HUES6 (cell line): ENCODE results near the gene PPP1R18.
A peak's percentile ranks its signal among the peaks of the same experiment; 100 is the strongest.

Experiments used
- H3K27ac ChIP-seq: 2 replicates; pipeline ENCODE4 v1.7.0; 2013; ENCODE audit warnings: low read depth, mild to moderate bottlenecking, low read length, inconsistent platforms
- H3K27me3 ChIP-seq: 2 replicates; pipeline ENCODE4 v1.6.1; 2013; ENCODE audit warnings: low read length; ENCODE audit not compliant: control insufficient read depth, insufficient read depth
- H3K36me3 ChIP-seq: 2 replicates; pipeline ENCODE4 v1.6.1; 2013; ENCODE audit warnings: low read length; ENCODE audit not compliant: control insufficient read depth, insufficient read depth
- H3K4me1 ChIP-seq: 2 replicates; pipeline ENCODE4 v1.6.1; 2013; ENCODE audit warnings: low read length; ENCODE audit not compliant: control insufficient read depth, insufficient read depth
- H3K4me3 ChIP-seq: 2 replicates; pipeline ENCODE4 v1.5.1; 2013; ENCODE audit warnings: low read depth, low read length
- H3K9ac ChIP-seq: one replicate; pipeline ENCODE4 v1.6.1; 2013; ENCODE audit warnings: mild to moderate bottlenecking, low read length
- H3K9me3 ChIP-seq: 2 replicates; pipeline ENCODE4 v1.6.1; 2013; ENCODE audit warnings: low read depth, low read length; ENCODE audit not compliant: control insufficient read depth, insufficient read depth

PPP1R18 gene

DNA sequence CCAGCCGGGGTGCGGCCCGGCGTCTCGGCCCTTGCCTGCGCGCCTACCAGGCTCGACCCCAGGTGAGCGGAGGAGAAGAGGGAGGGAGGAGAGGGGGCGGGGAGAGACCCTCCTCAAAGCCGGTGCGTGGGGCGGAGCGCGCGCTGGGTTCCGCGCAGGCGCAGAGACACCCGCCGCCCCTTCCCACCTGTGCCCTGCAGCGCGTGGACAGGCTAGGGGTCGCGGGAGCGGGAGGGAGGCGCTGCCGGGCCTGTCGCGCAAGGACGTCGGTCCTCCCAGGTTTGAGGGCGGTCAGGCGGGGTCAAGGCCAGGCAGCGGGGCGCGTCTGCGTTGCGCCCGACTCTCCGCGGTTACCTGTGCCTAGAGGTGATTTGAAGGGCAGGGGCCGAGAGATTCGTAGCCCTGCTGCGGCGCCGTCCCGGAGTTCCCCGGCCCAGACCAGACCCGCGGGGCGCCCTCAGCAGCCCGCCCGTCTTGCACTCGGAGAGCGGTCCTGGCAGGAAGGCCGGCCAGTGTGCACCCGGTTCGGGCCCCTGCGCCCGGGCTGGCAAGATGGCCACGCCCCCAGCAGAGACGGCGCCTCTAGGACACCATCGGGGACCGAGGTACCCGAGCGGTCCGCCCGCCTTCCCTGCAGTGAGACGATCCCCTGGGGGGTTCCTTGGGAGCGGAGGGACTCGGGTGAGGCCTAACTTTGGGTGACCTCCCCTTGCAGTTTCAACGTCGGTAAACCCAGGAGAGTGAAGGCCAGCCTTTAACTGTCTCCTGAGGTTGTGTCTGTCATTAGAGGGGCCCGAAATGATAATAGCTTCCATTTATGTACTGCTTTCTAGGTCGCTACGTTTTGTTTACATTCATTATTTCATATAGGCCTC, 39.0 kb downstream of the PPP1R18 start:
- H3K9ac ChIP-seq: peak overlapping the region; percentile 96
- peak overlapping the region; percentile 95 for H3K27ac ChIP-seq
- no peaks in the 10 kb centered on the region for H3K9me3 ChIP-seq
- H3K27me3 ChIP-seq: no peaks in the 10 kb centered on the region
- peaks cover 60% of the 10 kb centered on the region for H3K36me3 ChIP-seq
- H3K4me3 ChIP-seq: peak overlapping the region; percentile 99
- peaks cover 12% of the 10 kb centered on the region for H3K4me1 ChIP-seq

DNA sequence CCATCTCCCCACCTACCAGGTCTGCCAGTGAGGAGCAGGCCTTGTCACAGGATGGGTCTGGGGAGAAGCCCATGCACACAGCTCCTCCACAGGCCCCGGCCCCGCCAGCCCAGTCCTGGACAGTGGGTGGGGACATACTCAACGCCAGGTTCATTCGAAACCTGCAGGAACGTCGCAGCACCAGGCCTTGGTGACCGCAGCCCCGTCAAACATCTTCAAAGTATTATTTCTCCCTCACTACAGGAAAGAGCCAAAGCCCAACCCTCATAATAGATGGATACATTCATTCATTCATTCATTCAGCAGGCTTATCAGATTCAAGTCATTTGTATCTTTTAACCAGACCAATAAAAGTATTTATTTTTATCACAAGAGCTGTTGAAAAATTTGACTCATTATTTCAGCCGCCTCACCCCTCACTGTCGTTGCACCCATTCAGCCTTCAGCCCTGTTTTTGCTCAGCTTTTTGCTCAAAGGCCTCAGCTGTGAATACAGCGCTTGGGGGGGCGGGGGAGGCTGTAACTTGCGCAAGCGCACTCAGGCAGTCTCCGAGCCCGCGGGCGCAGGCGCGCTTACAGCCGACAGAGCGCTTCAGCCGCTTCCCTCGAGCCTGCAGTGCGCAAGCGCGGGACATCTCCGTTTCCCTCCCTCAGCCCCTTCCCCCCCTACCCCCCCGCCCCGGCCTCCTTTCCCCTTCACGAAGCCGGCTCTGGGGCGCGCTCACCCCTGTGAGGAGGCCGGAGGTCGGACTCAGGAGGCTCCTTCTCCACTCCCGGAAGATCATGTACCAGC, 39.8 kb downstream of the PPP1R18 start, which contains the start of gene C6orf136:
TSS of gene C6orf136 (plus strand) at position 684 of the 792 bp plus-strand sequence. CDS start at position 783, 99 bp downstream.
- Histone ChIP-seq H3K4me1 (peaks cover 12% of the 10 kb centered on the region), H3K27ac (peak within 1 kb of the TSS; percentile 95), H3K27me3 (no peaks in the 10 kb centered on the region), H3K9me3 (no peaks in the 10 kb centered on the region), H3K36me3 (peaks cover 57% of the 10 kb centered on the region), H3K9ac (peak within 1 kb of the TSS; percentile 96), H3K4me3 (peak within 1 kb of the TSS; percentile 99)

DNA sequence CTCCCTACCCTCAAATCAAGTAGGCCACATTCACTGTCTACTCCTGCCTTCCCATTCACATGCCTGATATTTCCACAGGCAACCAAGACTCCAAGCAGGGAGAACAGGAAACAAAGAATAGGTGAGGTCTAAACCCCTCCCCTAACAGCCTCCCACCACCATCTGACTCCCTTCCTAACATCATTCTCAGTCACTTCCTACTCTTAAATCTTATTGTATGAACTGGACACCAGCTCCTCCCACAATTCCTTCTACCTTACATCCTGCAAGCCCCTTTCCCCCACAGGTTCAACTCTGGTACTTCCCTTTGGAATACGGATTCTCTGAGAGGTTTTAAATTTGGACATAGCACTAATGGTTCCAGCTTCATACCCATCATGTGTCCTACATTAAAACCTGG, 40.5 kb downstream of the PPP1R18 start:
- peaks cover 12% of the 10 kb centered on the region for H3K4me1 ChIP-seq
- no peaks in the 10 kb centered on the region for H3K27me3 ChIP-seq
- H3K9me3 ChIP-seq: no peaks in the 10 kb centered on the region
- no peak overlapping the region for H3K27ac ChIP-seq
- H3K36me3 ChIP-seq: peaks cover 56% of the 10 kb centered on the region
- H3K9ac ChIP-seq: no peak overlapping the region
- H3K4me3 ChIP-seq: peak overlapping the region; percentile 99

DNA sequence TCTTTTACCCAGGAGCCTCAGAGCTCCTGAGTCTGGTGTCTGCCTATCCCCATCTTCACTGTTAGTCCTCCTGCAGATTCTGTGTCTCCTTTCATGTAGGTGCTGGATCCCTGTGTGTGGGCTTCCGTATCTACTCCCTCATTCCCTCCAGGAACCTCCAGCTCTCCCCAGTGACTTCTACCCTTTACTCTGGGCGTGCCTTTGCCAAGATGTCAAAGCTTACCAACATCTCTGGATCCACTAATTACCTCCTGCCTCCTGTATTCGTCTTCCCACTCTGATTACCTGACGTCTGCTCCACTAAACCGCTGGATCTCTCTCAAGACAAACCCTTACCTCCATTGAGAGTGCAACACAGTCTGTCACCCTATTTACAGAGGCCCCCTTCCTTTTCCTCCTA, 41.7 kb downstream of the PPP1R18 start:
- H3K9ac ChIP-seq: no peak overlapping the region
- no peak overlapping the region for H3K4me3 ChIP-seq
- H3K27ac ChIP-seq: no peak overlapping the region
- no peaks in the 10 kb centered on the region for H3K9me3 ChIP-seq
- H3K27me3 ChIP-seq: no peaks in the 10 kb centered on the region
- peaks cover 62% of the 10 kb centered on the region for H3K36me3 ChIP-seq
- peaks cover 12% of the 10 kb centered on the region for H3K4me1 ChIP-seq

DNA sequence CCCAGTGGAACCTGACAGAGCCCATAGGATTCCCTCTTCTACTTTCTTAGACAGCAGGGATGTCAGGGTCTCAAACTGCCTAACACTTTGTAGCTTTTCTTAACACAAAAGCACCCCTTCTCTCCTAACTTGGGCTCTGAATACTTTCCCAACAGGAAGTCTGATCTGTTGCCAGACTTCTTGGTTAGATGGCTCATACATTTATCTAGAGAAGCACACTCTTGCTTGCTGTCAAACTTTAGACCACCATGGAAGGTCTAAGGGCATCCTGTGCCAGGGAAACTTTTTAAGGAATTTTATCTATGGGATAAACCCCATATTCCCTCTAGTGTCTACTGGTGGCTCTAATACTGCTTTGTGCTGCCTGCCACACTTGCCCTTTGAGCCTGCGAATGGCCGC, 42.8 kb downstream of the PPP1R18 start:
- H3K27ac ChIP-seq: no peak overlapping the region

DNA sequence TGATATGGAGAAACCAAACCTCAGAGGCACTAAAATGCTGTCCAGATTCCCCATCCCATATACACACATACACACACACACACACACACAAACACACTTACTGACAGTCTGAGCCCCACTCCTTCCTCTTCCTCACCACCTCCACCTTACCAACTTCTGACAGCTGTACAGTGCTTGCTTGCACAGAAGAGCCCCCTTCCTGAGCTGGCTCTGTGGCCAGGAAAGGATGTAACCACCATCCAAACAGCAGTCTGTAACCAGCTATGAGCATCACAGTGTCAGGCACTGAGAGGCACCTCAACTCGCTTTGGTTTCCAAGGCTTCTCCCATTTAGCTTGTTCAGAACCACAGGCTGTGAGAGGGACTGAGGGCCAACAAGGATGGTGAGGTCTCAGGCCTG, 45.4 kb downstream of the PPP1R18 start:
- H3K4me1 ChIP-seq: peaks cover 2% of the 10 kb centered on the region
- no peaks in the 10 kb centered on the region for H3K9me3 ChIP-seq
- peaks cover 68% of the 10 kb centered on the region for H3K36me3 ChIP-seq
- H3K4me3 ChIP-seq: no peak overlapping the region
- H3K27me3 ChIP-seq: no peaks in the 10 kb centered on the region
- no peak overlapping the region for H3K9ac ChIP-seq
- no peak overlapping the region for H3K27ac ChIP-seq

More for the DNA sequence above, 42.8 kb downstream of the PPP1R18 start:
- Histone ChIP-seq H3K4me1 (peaks cover 12% of the 10 kb centered on the region), H3K9ac (no peak overlapping the region), H3K4me3 (no peak overlapping the region), H3K27me3 (no peaks in the 10 kb centered on the region), H3K36me3 (peaks cover 63% of the 10 kb centered on the region), H3K9me3 (no peaks in the 10 kb centered on the region)

DNA sequence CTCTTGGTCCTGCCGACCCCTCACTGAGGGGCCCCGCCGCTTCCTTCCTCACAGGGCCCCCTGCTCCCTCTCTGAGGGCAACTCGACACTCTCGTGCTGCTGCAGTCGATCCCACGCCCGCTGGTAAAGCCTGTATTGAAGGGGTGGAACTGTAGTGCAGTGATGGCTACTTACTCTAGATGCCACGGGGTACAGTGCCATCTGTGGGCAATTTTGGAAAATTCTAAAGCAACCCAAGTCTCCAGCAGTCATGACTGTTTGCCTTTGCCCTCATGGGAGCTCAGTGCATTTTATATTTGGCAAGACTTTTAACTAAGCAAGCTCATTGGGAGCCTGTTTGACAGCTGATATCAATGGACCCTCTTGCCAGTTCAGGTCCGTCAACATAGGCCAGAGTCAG, 46.0 kb downstream of the PPP1R18 start:
- no peaks in the 10 kb centered on the region for H3K4me1 ChIP-seq
- no peak overlapping the region for H3K9ac ChIP-seq
- H3K4me3 ChIP-seq: no peak overlapping the region
- no peaks in the 10 kb centered on the region for H3K27me3 ChIP-seq
- no peak overlapping the region for H3K27ac ChIP-seq
- H3K9me3 ChIP-seq: no peaks in the 10 kb centered on the region
- peaks cover 68% of the 10 kb centered on the region for H3K36me3 ChIP-seq

DNA sequence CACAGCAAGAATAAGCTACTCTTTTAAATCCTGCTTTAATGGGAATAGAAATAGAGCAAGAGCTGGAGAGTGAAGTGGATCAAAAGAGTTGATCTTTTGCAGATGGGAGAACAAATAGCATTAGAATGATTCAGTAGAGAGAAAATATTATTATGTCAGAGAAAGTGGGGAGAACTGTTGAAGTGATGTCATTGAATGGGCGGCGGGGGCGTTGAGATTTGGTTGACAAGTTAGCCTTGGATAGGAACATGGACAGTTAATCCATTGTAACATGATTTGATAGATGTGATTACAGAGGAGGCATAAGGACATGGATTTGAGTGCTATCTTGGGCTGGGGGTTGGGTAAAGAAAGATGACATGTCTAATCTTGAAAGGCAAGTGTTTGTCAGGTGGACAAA, 50.6 kb downstream of the PPP1R18 start:
- Histone ChIP-seq H3K27ac (no peak overlapping the region), H3K27me3 (no peaks in the 10 kb centered on the region), H3K4me1 (no peaks in the 10 kb centered on the region), H3K36me3 (peaks cover 56% of the 10 kb centered on the region), H3K4me3 (no peak overlapping the region), H3K9ac (no peak overlapping the region), H3K9me3 (no peaks in the 10 kb centered on the region)

DNA sequence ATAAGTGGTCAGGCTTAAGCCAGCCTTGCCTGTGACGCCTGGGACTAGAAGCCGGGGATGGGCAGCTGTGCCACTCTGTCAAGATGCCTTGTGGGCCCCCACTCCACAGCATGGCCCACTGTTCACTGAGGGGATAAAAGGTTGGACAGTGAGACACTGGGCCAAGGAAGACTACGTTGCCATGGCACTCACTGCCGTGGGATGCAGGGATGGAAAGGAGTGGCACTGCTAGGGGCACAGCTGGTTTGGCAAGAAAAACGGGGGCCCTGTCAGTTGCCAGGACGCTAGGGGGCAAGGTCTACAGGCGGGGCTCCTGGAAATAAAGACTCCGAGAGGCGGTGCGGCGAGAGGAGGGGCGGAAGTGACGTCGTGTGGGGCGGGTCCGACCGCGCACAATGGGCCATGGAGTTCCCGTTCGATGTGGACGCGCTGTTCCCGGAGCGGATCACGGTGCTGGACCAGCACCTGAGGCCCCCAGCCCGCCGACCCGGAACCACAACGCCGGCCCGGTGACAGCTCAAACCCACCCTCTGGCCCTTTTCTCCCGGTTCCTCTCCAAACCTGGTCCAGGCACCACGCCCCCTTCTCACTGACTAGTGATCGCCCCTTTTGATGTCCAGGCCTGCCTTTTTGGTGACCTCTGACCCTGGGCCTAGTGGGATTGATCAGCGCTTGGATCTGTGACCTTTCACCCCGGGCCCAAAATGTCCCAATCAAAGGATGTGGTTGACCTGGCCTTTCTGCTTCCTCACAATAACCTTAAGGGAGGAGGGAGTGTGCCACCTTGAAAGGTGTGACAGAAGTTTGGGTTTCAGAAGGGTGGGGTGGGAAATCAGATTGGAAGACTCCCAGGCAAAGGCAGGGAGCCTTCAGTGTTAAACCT, 59.7 kb downstream of the PPP1R18 start, which contains the start of gene ATAT1:
TSS of gene ATAT1 (plus strand) at position 391 of the 883 bp plus-strand sequence.
- H3K9me3 ChIP-seq: no peaks in the 10 kb centered on the region
- peak within 1 kb of the TSS; percentile 84 for H3K9ac ChIP-seq
- H3K4me3 ChIP-seq: peak within 1 kb of the TSS; percentile 91
- H3K4me1 ChIP-seq: peaks cover 7% of the 10 kb centered on the region; the same call in 1 of the 2 replicates
- H3K36me3 ChIP-seq: peaks cover 79% of the 10 kb centered on the region
- 0 out of 2 replicates have a peak within 1 kb of the TSS, but pooled peaks have one; percentile 2 for H3K27ac ChIP-seq
- H3K27me3 ChIP-seq: no peaks in the 10 kb centered on the region
